BE2C (cell line): ENCODE measurements around the gene DSTN.

Experiments
- DNase-seq: peaks from one replicate; pipeline ENCODE4 v3.0.0-alpha.2; 2020
- H3K27me3 ChIP-seq: fragments of 250-450 bp; sonication (Bioruptor Pico); 2 replicates; pipeline ENCODE4 v1.5.1; 2020; ENCODE audit warnings: mild to moderate bottlenecking
- H3K36me3 ChIP-seq: fragments of 250-450 bp; sonication (Bioruptor Pico); 2 replicates; pipeline ENCODE4 v1.5.1; 2020; ENCODE audit warnings: mild to moderate bottlenecking
- H3K4me1 ChIP-seq: fragments of 250-450 bp; sonication (Bioruptor Pico); 2 replicates; pipeline ENCODE4 v1.5.1; 2020
- H3K4me3 ChIP-seq: 2 replicates; pipeline ENCODE4 v1.5.1; 2011; ENCODE audit warnings: low read depth, low read length
- H3K9me3 ChIP-seq: fragments of 250-450 bp; sonication (Bioruptor Pico); 2 replicates; pipeline ENCODE4 v1.5.1; 2020
- CTCF ChIP-seq: IDR thresholded peaks from 2 replicates; pipeline ENCODE4 v1.5.1; 2012; ENCODE audit warnings: mild to moderate bottlenecking, low read depth, low read length

Gene DSTN

GRCh38 chr20:17615645-17616479 is 46.0 kb downstream of the DSTN start:
- DNase-seq, result no peak
- H3K9me3 ChIP-seq, result no peaks in the 10 kb centered on the region
- H3K4me1 ChIP-seq, result 0 out of 2 replicates have a peak, but pooled peaks cover 3% of the 10 kb centered on the region
- no peaks in the 10 kb centered on the region for H3K36me3 ChIP-seq
- H3K4me3 ChIP-seq, result no peak overlapping the region
- no peaks in the 10 kb centered on the region for H3K27me3 ChIP-seq
- no peak for TF ChIP-seq CTCF

GRCh38 chr20:17616480-17617211 is 46.8 kb downstream of the DSTN start:
- TF ChIP-seq CTCF, result no peak
- Histone ChIP-seq H3K36me3 (no peaks in the 10 kb centered on the region), H3K4me3 (no peak overlapping the region), H3K9me3 (no peaks in the 10 kb centered on the region), H3K27me3 (no peaks in the 10 kb centered on the region), H3K4me1 (0 out of 2 replicates have a peak, but pooled peaks cover 3% of the 10 kb centered on the region)
- DNase-seq, result no peak

- Histone ChIP-seq H3K4me1 (0 out of 2 replicates have a peak, but pooled peaks cover 3% of the 10 kb centered on the region), H3K27me3 (no peaks in the 10 kb centered on the region), H3K4me3 (no peak overlapping the region), H3K9me3 (no peaks in the 10 kb centered on the region), H3K36me3 (no peaks in the 10 kb centered on the region)
- DNase-seq, result peak; percentile 84
- TF ChIP-seq CTCF, result peak; percentile 94
These were observed 47.5 kb downstream of the DSTN start for GRCh38 chr20:17617212-17617867.

DNA sequence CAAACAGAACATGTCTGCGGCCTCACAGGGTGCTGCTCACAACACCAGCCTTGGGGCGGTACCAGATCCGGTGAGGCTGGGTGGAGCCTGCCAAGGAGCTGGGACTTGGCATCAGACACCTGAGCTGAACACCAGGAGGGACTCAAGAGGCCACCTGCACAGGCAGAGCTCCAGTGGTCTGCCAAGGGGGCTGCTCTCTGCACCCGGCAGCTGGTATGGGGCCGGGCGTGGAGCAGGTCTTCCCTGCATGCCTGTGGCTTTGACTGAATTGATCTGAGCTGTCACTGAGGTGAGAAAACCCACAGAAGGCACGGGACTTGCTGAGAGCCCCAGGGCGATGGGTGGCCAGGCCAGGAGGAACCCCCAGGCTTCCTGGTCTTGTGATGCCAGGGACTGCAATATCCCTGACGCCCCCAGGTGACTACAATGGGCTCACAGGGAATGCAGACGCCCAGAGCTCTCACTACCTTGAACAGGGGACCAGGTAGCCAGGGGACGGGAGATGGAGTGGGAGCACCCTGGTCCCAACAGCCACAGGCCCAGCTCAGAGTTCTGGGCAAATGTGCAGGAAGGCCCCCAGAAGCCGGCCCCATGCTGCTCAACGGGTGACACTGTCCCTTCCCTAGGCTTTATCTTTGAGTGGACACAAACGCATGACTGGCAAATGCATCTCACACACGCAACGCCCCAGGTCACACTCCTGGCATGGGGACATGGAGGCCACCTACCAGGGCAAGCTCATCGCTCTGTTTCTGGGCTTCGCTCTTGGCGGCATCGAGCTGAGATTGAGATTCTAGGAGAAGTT is 48.2 kb downstream of the DSTN start:
- no peaks in the 10 kb centered on the region for H3K36me3 ChIP-seq
- H3K27me3 ChIP-seq, result no peaks in the 10 kb centered on the region
- H3K4me3 ChIP-seq, result no peak overlapping the region
- no peaks in the 10 kb centered on the region for H3K9me3 ChIP-seq
- 0 out of 2 replicates have a peak, but pooled peaks cover 3% of the 10 kb centered on the region for H3K4me1 ChIP-seq
- no peak for DNase-seq
- no peak for TF ChIP-seq CTCF

DNA sequence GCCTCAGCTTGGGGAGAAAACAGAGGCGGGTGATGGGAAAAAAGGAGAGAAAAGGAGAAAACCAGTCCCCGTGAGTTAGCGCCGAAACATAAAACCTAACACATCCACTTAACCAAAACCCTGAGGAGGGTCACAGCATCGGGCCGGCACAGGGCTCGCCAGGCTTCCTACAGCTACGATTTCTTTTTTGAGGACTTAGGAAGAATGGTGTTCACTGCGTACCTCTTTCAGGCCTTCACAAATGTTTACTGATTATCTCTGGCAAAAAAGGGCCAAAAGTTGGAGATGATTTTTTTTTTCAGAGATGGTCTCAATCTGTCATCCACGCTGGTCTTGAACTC is 48.8 kb downstream of the DSTN start:
- 0 out of 2 replicates have a peak, but pooled peaks cover 3% of the 10 kb centered on the region for H3K4me1 ChIP-seq
- no peaks in the 10 kb centered on the region for H3K27me3 ChIP-seq
- DNase-seq, result no peak
- no peaks in the 10 kb centered on the region for H3K9me3 ChIP-seq
- no peaks in the 10 kb centered on the region for H3K36me3 ChIP-seq
- H3K4me3 ChIP-seq, result no peak overlapping the region
- no peak for TF ChIP-seq CTCF
